Activated CD4-positive, alpha-beta T cell treated with anti-CD3 and anti-CD28 coated beads, Interleukin-2, amount 10 ng/mL, durations not matched to agents 7 days and 5 days (primary cell): ENCODE results near the gene ITPKC. TPM values are rescaled to one million over a fixed set of nuclear protein-coding genes. Genes with fewer than 3 reads are reported as not detected.

Source experiments
- CTCF ChIA-PET: fragments of 350-600 bp; sonication (Branson Sonifier 250); formaldehyde crosslinking; loops from one replicate; lab custom pipeline; 2021; ENCODE audit warnings: antibody characterized with exemption; lab: Charles Lee
- POLR2A ChIA-PET: fragments of 350-600 bp; sonication (Branson Sonifier 250); formaldehyde crosslinking; loops from one replicate; lab custom pipeline; 2021; ENCODE audit warnings: antibody characterized with exemption; lab: Charles Lee
- DNase-seq: peaks from one replicate; pipeline ENCODE4 v3.0.0-alpha.2; 2020
- H3K27ac Mint-ChIP-seq: one replicate; pipeline ENCODE4 v1.8.0; 2021; ENCODE audit warnings: mild to moderate bottlenecking, moderate library complexity, mixed read lengths
- H3K27me3 Mint-ChIP-seq: one replicate; pipeline ENCODE4 v1.8.0; 2021; ENCODE audit warnings: mixed read lengths
- H3K36me3 Mint-ChIP-seq: one replicate; pipeline ENCODE4 v1.8.0; 2021; ENCODE audit warnings: low read depth, mixed read lengths
- H3K4me1 Mint-ChIP-seq: one replicate; pipeline ENCODE4 v1.8.0; 2021; ENCODE audit warnings: mixed read lengths
- H3K4me3 Mint-ChIP-seq: one replicate; pipeline ENCODE4 v1.8.0; 2021; ENCODE audit warnings: mild to moderate bottlenecking, moderate library complexity, mixed read lengths
- H3K9me3 Mint-ChIP-seq: one replicate; pipeline ENCODE4 v1.8.0; 2021; ENCODE audit warnings: mixed read lengths
- total RNA-seq, 2 experiments: library from RNA; stranded (reverse); gene quantifications; one replicate each; pipeline ENCODE4 v1.2.3, GENCODE V29; 2021

Gene ITPKC
- total RNA-seq, 2 experiments from 2014 or later: 4.8 TPM

DNA sequence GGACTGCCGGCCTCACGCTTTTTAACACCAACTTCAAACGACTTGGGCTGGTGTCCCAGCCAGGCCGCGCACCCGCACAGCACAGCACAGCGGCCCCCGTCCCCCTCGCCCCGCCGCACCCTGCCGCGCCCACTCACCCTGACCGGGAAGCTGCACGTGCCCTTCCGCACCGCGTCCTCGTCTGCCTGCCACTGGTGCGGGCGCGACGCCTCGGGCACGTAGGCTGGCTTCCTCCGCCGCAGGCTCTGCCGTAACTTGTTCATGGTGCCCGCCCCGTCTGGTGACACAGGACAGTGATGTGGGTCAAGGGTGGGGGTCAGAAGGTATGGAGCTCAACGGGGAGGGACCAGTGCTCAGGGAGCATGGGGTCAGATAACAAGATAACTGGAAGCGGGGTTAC lies 32.6 kb upstream of the ITPKC start:
- no peak overlapping the region for H3K27ac Mint-ChIP-seq
- H3K27me3 Mint-ChIP-seq: no peaks in the 10 kb centered on the region
- ChIA-PET POLR2A (no interaction called here), CTCF (no interaction called here)
- no peak overlapping the region for H3K4me3 Mint-ChIP-seq
- DNase-seq: no peak
- no peaks in the 10 kb centered on the region for H3K4me1 Mint-ChIP-seq
- peaks cover 4% of the 10 kb centered on the region for H3K36me3 Mint-ChIP-seq
- H3K9me3 Mint-ChIP-seq: no peaks in the 10 kb centered on the region

DNA sequence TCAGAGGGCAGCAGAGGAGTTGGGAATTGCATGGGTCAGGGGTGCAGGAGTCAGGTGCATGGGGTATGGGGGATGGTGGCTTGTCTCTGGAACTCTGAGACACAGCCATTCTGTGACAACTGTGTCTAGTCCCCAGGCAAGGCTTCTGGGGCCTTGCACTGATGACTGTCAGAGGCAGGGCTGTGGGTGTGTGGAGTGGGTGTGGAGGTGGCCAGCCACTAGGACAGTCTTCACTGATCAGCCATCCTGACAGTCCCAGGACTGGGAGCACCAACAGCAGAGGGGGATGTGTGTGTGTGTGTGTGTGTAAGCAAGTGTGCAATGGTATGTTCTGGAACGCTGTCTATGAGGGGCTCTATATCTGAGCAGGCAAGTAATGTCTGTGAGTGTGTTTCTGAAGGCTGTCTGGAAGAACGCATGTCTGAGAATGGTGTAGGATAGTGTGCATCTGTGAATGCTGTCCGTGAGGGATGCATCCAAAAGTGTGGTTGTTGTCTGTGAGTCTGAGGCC lies 31.8 kb upstream of the ITPKC start:
- DNase-seq: no peak
- Mint-ChIP-seq H3K9me3 (no peaks in the 10 kb centered on the region), H3K4me1 (no peaks in the 10 kb centered on the region), H3K4me3 (no peak overlapping the region), H3K27ac (no peak overlapping the region), H3K36me3 (peaks cover 4% of the 10 kb centered on the region), H3K27me3 (no peaks in the 10 kb centered on the region)
- ChIA-PET POLR2A (no interaction called here), CTCF (no interaction called here)

DNA sequence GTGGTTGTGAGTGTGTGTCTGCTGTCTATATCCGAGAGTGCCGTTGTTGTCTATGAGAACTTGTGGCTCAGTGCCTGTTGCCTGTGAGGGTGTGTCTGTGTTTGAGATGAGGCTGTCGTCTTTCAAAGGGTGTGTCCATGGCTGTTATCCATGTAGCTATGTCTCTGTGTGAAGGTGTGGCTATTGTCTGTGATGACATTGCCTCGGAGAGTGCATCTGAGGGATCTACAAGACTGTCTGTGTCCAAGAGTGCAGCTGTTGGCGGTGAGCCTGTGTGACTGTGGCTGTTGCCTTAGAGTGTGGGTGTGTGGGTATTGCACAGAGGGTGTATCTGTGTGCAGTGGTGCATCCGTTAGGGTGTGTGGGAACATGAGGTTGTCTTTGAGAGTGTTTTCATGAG lies 31.3 kb upstream of the ITPKC start:
- Mint-ChIP-seq H3K27me3 (no peaks in the 10 kb centered on the region), H3K36me3 (peaks cover 4% of the 10 kb centered on the region), H3K4me3 (no peak overlapping the region), H3K9me3 (no peaks in the 10 kb centered on the region), H3K27ac (no peak overlapping the region), H3K4me1 (no peaks in the 10 kb centered on the region)
- POLR2A ChIA-PET: no interaction called here
- no peak for DNase-seq
- CTCF ChIA-PET: interaction anchor here (0.6 kb wide), 1 partner anchor 67 kb away, joined by 3 read pairs; no protein-coding TSS in a partner anchor

DNA sequence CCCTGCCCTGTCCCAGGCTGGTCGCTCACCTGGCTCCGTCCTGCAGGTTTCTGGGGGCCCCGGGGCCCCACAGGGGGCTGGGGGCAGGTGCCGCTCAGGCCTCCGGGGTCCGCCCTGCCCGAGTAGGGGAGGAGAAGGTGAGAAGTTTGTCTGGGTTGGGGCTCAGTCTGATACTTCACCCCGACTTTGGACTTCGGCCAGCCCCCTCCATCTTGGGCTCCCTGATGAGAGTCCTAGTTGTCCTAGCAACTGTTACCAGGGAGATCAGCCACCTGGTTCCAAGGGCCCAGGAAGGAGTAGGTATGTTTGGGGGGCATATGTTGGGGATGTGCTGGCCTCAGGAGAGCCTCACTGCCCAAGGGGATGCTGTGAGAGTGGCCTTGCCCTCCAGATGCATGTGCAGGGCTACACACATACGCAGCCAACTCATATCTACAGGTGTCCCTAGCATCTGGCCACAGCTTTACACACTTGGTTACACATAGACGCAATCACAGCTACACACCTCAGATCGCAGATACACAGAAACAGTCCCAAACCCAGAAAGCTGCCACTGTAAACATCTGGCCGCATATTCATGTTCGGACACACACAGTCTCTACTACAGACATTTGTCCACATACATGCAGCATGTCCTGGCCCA lies 29.9 kb upstream of the ITPKC start:
- no peak overlapping the region for H3K27ac Mint-ChIP-seq
- no peaks in the 10 kb centered on the region for H3K27me3 Mint-ChIP-seq
- peaks cover 1% of the 10 kb centered on the region for H3K36me3 Mint-ChIP-seq
- POLR2A ChIA-PET: no interaction called here
- no peak overlapping the region for H3K4me3 Mint-ChIP-seq
- no peak for DNase-seq
- H3K4me1 Mint-ChIP-seq: peaks cover 3% of the 10 kb centered on the region
- CTCF ChIA-PET: no interaction called here
- H3K9me3 Mint-ChIP-seq: no peaks in the 10 kb centered on the region

DNA sequence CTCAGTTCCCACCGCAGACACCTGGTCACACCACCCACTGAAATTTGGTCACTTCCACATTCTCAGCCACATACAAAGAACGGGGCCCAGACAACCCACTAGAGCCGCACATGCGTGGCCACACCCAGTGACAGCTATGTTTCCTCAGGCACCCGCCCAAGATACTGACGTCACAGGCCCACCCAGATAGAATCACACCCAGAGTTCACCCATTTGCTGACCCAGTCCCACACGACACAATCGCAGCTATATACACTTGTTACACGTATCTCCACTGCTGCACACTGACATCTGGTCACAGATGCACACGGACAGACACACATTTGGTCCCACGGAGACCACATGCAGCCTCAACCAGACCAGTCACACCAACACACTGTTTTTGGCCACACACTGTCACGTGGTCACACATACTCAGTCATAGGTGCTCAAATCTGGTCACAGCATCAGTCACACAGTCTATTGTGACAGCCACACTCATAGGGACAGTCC lies 29.3 kb upstream of the ITPKC start:
- H3K27ac Mint-ChIP-seq: no peak overlapping the region

DNA sequence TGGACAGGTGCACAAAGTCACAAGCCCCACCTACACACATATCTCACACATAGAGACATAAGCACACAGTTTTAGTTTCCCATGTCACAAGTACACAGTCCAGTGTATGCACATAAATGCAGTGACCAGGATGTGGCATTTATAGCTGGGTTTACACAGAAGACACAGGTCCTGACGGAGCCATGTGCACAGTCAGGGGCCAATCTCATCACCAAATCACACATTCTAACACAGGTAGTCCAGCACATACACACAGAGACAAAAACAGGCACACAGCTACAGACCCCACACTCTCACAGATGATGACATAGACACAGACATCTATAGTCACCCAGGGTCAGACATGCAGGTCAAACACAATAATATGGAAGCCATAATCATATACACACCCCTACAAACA lies 28.6 kb upstream of the ITPKC start:
- peaks cover 3% of the 10 kb centered on the region for H3K4me1 Mint-ChIP-seq
- peaks cover 1% of the 10 kb centered on the region for H3K36me3 Mint-ChIP-seq
- no peak overlapping the region for H3K27ac Mint-ChIP-seq
- DNase-seq: no peak
- no peaks in the 10 kb centered on the region for H3K27me3 Mint-ChIP-seq
- CTCF ChIA-PET: no interaction called here
- H3K4me3 Mint-ChIP-seq: no peak overlapping the region
- POLR2A ChIA-PET: no interaction called here
- H3K9me3 Mint-ChIP-seq: no peaks in the 10 kb centered on the region

More for the DNA sequence above, 29.3 kb upstream of the ITPKC start:
- ChIA-PET CTCF (no interaction called here), POLR2A (no interaction called here)
- H3K27me3 Mint-ChIP-seq: no peaks in the 10 kb centered on the region
- no peak for DNase-seq
- peaks cover 1% of the 10 kb centered on the region for H3K36me3 Mint-ChIP-seq
- H3K9me3 Mint-ChIP-seq: no peaks in the 10 kb centered on the region
- H3K4me3 Mint-ChIP-seq: no peak overlapping the region
- H3K4me1 Mint-ChIP-seq: peaks cover 3% of the 10 kb centered on the region

DNA sequence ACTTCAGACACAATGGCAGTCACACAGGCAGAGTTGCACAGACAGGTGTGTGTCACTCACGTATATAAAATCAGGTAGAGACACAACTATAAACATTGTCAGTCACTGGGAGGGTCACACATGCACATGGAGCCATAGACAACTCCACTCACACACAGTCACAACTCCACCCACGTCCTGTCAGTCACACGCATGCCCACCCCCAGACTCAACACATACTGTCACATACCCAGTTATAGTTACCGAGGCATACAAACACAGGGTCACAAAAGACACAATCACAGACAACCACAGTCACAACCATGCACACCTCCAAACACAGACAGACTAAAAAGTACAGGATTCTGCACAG lies 27.9 kb upstream of the ITPKC start:
- CTCF ChIA-PET: no interaction called here

DNA sequence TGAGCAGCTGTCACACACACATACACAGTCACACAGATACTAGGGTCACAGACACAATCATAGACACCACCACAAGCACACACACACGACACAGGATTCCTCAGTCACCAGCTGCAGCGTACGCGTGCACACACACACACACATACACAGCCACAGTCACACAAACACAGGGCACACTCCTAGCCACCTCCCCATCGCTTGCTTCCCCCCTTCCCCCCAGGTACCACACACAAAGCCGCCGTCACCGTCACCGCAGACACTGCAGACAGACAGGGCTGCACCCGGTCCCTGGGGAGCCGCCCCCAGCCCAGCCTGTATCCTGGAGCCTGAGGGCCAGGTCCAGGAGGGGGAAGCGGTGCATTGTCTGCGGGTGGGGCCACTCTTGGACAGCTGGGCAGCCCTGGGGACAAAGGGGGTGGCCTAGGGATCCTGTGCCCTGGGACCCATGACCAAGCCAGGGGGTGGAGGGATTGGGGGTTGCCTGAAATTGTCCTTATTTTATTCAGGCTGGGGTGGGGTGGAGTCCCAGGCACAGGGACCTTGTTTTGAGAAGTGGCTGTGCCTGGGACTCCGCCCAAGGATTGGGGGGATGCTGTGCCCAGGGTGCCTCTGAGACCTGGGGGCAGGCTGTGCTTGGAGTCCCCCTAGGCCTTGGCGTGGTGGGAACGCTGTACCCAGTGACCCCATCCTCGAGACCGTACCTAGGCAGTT lies 27.4 kb upstream of the ITPKC start:
- peak; percentile 16 for DNase-seq
- Mint-ChIP-seq H3K27ac (no peak overlapping the region), H3K9me3 (no peaks in the 10 kb centered on the region), H3K4me3 (no peak overlapping the region), H3K4me1 (peaks cover 3% of the 10 kb centered on the region), H3K36me3 (peaks cover 1% of the 10 kb centered on the region), H3K27me3 (no peaks in the 10 kb centered on the region)
- ChIA-PET POLR2A (no interaction called here), CTCF (no interaction called here)

More for the DNA sequence above, 27.9 kb upstream of the ITPKC start:
- no peak for DNase-seq
- H3K27ac Mint-ChIP-seq: no peak overlapping the region
- POLR2A ChIA-PET: no interaction called here
- H3K4me1 Mint-ChIP-seq: peaks cover 3% of the 10 kb centered on the region
- H3K36me3 Mint-ChIP-seq: peaks cover 1% of the 10 kb centered on the region
- H3K9me3 Mint-ChIP-seq: no peaks in the 10 kb centered on the region
- H3K4me3 Mint-ChIP-seq: no peak overlapping the region
- H3K27me3 Mint-ChIP-seq: no peaks in the 10 kb centered on the region

DNA sequence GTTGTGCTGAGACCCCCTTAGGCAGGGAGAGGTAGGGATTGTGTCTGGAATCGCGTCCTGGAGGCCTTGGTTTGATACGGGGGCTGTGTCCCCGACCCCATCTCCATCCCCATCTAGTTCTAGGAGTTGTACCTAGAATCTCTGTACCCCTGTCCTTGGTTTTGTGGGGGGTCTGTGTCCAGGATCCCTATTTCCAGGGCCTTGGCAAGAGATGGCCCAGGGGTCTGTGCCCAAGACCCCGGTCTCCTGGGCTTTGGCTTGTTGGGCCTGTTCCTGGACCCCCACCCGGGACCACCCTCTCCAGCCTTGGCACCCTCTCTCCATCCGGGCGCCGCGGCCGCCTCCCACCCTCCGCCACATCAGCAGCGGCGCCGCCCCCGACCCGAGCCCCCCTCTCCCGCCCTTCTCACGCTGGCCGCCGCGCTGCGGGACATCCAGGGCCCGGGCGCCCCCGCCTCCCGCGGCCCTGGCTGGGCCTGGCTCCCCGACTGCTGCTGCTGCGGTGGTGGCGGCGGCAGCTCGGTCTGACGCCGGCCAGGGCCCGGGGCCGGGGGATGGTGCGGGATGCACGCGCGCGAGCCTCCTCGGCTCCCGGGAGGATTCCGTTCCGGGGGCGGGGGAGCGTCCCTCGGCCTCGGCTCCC lies 26.7 kb upstream of the ITPKC start, which contains the start of gene NUMBL:
Gene NUMBL, minus strand, starts transcription at position 602 of the 643 bp plus-strand sequence. Its CDS starts 168 bp downstream, at position 434.
- ChIA-PET POLR2A (no interaction called here), CTCF (interaction anchor here (0.9 kb wide), 1 partner anchor 55 kb away, joined by 3 read pairs; no protein-coding TSS in a partner anchor)
- Mint-ChIP-seq H3K36me3 (peaks cover 1% of the 10 kb centered on the region), H3K9me3 (no peaks in the 10 kb centered on the region), H3K27ac (peak within 1 kb of the TSS; percentile 94), H3K4me1 (peaks cover 3% of the 10 kb centered on the region), H3K4me3 (peak within 1 kb of the TSS; percentile 83), H3K27me3 (no peaks in the 10 kb centered on the region)
- DNase-seq: no peak

DNA sequence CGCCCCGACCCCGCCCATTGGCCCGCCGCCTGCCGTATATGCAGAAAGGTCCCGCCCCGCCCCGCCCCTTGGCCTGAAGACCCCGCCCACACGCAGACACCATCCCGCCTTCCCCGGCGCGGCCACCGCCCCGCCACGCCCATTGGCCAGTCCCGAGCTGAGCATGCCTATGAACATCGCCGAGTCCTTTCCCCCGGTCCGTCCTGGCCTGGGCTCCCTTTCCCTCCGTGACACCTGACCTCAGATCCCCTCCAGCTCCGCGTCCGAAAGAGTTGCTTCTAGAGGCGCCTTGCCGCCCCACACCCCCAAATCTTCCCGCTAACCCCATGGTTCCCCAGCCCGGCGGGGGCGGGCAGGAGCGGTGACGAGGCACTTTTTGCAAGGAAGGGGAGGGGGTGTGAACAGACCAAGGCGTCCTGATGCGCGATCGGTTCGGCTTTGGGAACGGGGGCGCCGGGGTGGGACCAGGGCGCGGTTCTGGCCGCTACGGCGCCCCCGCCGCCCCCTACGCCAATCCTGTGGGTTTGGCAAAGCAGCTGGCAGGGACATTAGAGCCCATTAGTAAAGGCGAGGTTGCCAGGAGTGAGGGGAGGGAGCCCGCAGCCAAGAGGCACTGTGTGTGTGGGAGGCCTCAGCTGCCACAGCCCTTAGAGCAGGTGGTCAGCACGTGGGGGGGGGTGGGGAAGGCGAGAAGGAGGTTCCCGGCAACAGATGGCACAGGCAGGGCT lies 26.1 kb upstream of the ITPKC start:
- Mint-ChIP-seq H3K4me3 (peak overlapping the region; percentile 83), H3K27me3 (no peaks in the 10 kb centered on the region), H3K36me3 (no peaks in the 10 kb centered on the region), H3K4me1 (peaks cover 3% of the 10 kb centered on the region), H3K9me3 (no peaks in the 10 kb centered on the region), H3K27ac (peak overlapping the region; percentile 94)
- peak; percentile 90 for DNase-seq
- ChIA-PET POLR2A (interaction anchor here (0.6 kb wide), 1 partner anchor 26 kb away, joined by 3 read pairs; the partner anchor contains the start of gene ITPKC), CTCF (interaction anchor here (0.6 to 0.9 kb wide), 3 partner anchors 26 to 56 kb away, joined by 3 to 4 read pairs (median 3); partner anchors contain the start of genes COQ8B and ITPKC)

DNA sequence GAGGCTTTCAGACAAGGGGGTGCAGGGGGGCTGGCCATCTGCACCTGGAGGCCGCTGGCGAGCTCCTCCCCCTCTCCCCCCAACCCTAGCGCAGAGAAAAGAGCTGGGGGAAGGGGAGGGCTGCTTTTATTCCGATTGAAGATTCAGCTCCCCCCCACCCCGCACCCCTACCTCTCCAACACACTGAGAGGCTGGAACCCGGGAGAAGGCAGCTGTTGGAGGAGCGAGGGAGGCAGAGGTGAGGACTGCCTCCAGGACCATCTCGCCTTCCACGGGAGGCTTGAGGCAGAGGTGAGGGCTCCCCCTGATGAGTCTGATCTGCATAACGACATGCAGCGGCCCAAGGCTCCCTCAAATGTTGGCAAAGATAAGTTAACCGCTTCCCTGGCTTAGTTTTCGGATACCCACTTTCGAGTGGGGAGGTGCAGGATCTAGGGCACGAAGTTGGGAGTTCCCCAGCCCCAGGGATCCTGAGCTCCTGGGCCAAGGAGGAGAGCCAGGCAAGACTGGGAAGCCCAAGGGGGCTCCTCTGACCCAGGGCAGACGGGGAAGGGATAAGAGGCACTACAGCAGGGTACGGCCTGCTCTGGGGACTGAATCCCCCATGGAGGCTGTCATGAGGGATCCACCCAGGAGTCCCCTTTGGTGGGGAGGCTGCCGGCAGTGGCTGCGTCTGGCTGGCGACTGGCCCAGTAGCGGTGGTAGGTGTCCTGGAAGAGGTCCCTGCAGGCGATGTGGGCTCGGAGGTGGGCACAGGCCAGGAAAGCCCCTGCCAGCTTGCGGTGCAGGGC lies 25.3 kb upstream of the ITPKC start:
- H3K27ac Mint-ChIP-seq: peak overlapping the region; percentile 28

DNA sequence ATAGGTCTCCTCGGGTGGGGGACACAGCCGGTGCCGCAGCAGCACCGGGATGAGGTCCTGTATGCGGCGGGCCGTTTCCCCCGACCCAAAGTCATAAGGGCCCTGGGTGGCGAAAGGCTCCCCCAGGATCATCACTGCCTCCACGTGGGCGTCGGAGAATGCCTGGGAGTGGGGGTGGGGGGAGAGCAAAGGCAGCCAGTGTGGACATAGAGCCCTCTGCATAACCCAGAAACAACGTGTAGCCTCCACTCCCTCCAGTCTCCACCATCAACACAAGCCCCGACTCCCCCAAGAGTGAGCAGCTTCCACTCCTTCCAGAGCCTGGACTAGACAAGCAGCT lies 24.7 kb upstream of the ITPKC start:
- no peaks in the 10 kb centered on the region for H3K27me3 Mint-ChIP-seq
- H3K36me3 Mint-ChIP-seq: no peaks in the 10 kb centered on the region
- H3K27ac Mint-ChIP-seq: no peak overlapping the region
- no peaks in the 10 kb centered on the region for H3K9me3 Mint-ChIP-seq
- CTCF ChIA-PET: no interaction called here
- POLR2A ChIA-PET: no interaction called here
- no peak overlapping the region for H3K4me3 Mint-ChIP-seq
- no peak for DNase-seq
- H3K4me1 Mint-ChIP-seq: peaks cover 3% of the 10 kb centered on the region

More for the DNA sequence above, 25.3 kb upstream of the ITPKC start:
- POLR2A ChIA-PET: interaction anchor here (0.6 kb wide), 1 partner anchor 25 kb away, joined by 3 read pairs; the partner anchor contains the start of gene ITPKC
- H3K9me3 Mint-ChIP-seq: no peaks in the 10 kb centered on the region
- H3K36me3 Mint-ChIP-seq: no peaks in the 10 kb centered on the region
- no peaks in the 10 kb centered on the region for H3K27me3 Mint-ChIP-seq
- H3K4me3 Mint-ChIP-seq: peak overlapping the region; percentile 83
- no peak for DNase-seq
- CTCF ChIA-PET: interaction anchor here (0.6 to 0.7 kb wide), 2 partner anchors 25 to 32 kb away, joined by 3 to 4 read pairs; partner anchors contain the start of genes COQ8B and ITPKC
- H3K4me1 Mint-ChIP-seq: peaks cover 3% of the 10 kb centered on the region
